PC-9 (cell line): ENCODE results near the gene EIF4G1.

Experiments
- EZH2 ChIP-seq: fragments of 200-600 bp; sonication (generic); IDR thresholded peaks from 2 replicates; pipeline ENCODE4 v1.8.0; 2017; ENCODE audit warnings: antibody characterized with exemption, low read depth
- TF ChIP-seq, protein P1 (sequence below): fragments of 200-600 bp; sonication (generic); conservative IDR thresholded peaks from 2 replicates; pipeline ENCODE4 v1.6.1; 2017; ENCODE audit warnings: mixed run types, antibody characterized with exemption, mild to moderate bottlenecking, moderate library complexity

DNA sequence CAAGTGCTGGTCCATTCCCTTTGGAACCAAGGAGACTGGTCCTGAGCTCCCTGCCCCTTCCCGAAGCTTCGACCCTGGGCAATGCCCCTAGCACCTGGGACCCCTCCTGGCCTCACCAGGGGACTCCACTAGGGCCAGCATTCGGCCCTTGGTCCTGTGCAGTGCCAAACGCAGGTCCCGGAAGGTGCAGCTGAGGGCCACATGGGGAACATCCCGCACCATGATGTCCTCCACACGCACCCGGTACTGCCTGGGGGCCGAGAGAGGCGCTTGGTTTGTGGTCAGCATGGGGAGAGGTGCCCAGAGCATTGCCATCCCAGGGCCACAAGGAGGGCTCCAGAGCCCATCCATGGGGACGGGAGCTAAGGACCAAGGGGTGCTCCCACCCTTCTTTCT, 39.1 kb downstream of the EIF4G1 start:
- TF ChIP-seq, protein P1, sequence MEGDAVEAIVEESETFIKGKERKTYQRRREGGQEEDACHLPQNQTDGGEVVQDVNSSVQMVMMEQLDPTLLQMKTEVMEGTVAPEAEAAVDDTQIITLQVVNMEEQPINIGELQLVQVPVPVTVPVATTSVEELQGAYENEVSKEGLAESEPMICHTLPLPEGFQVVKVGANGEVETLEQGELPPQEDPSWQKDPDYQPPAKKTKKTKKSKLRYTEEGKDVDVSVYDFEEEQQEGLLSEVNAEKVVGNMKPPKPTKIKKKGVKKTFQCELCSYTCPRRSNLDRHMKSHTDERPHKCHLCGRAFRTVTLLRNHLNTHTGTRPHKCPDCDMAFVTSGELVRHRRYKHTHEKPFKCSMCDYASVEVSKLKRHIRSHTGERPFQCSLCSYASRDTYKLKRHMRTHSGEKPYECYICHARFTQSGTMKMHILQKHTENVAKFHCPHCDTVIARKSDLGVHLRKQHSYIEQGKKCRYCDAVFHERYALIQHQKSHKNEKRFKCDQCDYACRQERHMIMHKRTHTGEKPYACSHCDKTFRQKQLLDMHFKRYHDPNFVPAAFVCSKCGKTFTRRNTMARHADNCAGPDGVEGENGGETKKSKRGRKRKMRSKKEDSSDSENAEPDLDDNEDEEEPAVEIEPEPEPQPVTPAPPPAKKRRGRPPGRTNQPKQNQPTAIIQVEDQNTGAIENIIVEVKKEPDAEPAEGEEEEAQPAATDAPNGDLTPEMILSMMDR: no peak
- TF ChIP-seq EZH2: no peak
